Prostate gland (tissue), 2 donors: Measurements from ENCODE around the gene ELK1. TPM values are rescaled to one million over a fixed set of nuclear protein-coding genes. Genes with fewer than 3 reads are reported as not detected.
"Not testable (repeated sequence)": the region's sequence is repeated elsewhere in the genome, so short reads cannot be mapped to it uniquely, and the experiment has no call there.

Experiments used
- DNase-seq: peaks from one replicate; pipeline ENCODE4 v3.0.0-alpha.2; 2019; ENCODE audit warnings: low spot score
- H3K27ac ChIP-seq, 2 donors: fragments of 200-600 bp; sonication (generic); 2 replicates each; pipeline ENCODE4 v1.5.1; 2017 to 2019
- H3K27me3 ChIP-seq: fragments of 200-600 bp; sonication (generic); replicated peaks from 2 replicates; pipeline ENCODE4 v1.5.1; 2019; ENCODE audit not compliant: insufficient read depth
- H3K36me3 ChIP-seq, 2 donors: fragments of 200-600 bp; sonication (generic); 1 replicate in 1 of 2; 2 replicates in 1 of 2; pipeline versions ENCODE4 v1.5.1 to v1.8.1; 2017 to 2019
- H3K4me1 ChIP-seq: fragments of 200-600 bp; sonication (generic); replicated peaks from 2 replicates; pipeline ENCODE4 v1.5.1; 2019
- H3K4me3 ChIP-seq, 2 donors: fragments of 200-600 bp; sonication (generic); 2 replicates each; pipeline ENCODE4 v1.5.1; 2017 to 2019
- H3K9me3 ChIP-seq: fragments of 200-600 bp; sonication (generic); 2 replicates; pipeline ENCODE4 v1.5.1; 2017
- POLR2A ChIP-seq: fragments of 450-650 bp; IDR thresholded peaks from one replicate; pipeline ENCODE4 v1.6.1; 2016; ENCODE audit warnings: antibody characterized with exemption, mild to moderate bottlenecking
- POLR2AphosphoS5 ChIP-seq: sonication (generic); formaldehyde crosslinking; IDR thresholded peaks from one replicate; pipeline ENCODE4 v1.6.1; 2017; ENCODE audit warnings: antibody characterized with exemption
- WGBS: methylation state at CpG from one replicate; pipeline ENCODE4 v1.1.5; 2018; 5-methylcytosine and 5-hydroxymethylcytosine counted together
- intact Hi-C: fragments of 100-400 bp; cut with DNase I; formaldehyde crosslinking; loops from one replicate; pipeline ENCODE4 v1.14.2; 2022
- total RNA-seq, 2 donors: library from RNA; depleted of rRNA; stranded (reverse); fragments of >200 nt; gene quantifications; one replicate each; pipeline ENCODE4 v1.1.0, GENCODE V29; 2016
- TF ChIP-seq, protein P1 (sequence below), 4 experiments: fragments of 200-600 bp in 2 of 4; fragments of 450-650 bp in 2 of 4; sonication (generic) in 2 of 4; IDR thresholded peaks; 1 replicate in 3 of 4; 2 replicates in 1 of 4; pipeline ENCODE4 v1.5.1; 2016 to 2019; ENCODE audit warnings: antibody characterized with exemption in 4 of 4, mild to moderate bottlenecking in 2 of 4, moderate library complexity in 2 of 4

Gene ELK1
- total RNA-seq, 2 donors from 2014 or later: 28.6 to 105 TPM

DNA sequence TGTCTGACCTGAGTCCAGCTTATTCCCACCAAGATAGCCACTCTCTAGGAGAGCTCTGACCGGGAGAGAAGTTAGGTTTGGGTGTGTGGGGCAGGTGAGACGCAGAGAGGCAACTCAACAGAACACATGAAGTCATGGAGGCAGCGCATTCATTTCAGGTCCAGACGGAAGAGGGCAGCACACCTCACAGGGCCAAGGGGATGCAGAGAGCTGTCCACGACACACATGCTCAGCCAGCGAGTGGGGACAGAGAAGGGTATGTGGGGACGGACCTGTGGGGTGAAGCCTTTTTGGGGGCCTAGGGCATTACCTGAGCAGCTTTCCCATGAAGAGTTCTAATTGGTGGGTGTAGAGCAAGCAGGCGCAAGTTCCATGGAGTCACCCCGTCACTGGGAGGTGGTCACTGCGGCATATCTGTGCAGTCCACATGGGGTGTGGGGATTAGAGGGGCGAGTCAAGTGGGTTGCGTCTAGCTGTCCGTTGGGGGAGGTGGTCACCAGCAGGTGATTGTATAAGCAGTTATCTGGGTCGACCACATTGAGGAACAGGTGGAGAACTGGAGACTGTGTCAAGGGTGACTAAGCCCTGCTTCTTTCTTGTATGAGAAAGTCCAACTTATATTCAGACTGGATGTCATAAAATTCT is 32.9 kb upstream of the ELK1 start:
- TF ChIP-seq POLR2A (no peak), POLR2AphosphoS5 (no peak)
- TF ChIP-seq, protein P1, sequence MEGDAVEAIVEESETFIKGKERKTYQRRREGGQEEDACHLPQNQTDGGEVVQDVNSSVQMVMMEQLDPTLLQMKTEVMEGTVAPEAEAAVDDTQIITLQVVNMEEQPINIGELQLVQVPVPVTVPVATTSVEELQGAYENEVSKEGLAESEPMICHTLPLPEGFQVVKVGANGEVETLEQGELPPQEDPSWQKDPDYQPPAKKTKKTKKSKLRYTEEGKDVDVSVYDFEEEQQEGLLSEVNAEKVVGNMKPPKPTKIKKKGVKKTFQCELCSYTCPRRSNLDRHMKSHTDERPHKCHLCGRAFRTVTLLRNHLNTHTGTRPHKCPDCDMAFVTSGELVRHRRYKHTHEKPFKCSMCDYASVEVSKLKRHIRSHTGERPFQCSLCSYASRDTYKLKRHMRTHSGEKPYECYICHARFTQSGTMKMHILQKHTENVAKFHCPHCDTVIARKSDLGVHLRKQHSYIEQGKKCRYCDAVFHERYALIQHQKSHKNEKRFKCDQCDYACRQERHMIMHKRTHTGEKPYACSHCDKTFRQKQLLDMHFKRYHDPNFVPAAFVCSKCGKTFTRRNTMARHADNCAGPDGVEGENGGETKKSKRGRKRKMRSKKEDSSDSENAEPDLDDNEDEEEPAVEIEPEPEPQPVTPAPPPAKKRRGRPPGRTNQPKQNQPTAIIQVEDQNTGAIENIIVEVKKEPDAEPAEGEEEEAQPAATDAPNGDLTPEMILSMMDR (IDR thresholded peaks at IDR 0.05): no peak
- 87% methylated on average over 11 of the region's 14 CpGs for WGBS

DNA sequence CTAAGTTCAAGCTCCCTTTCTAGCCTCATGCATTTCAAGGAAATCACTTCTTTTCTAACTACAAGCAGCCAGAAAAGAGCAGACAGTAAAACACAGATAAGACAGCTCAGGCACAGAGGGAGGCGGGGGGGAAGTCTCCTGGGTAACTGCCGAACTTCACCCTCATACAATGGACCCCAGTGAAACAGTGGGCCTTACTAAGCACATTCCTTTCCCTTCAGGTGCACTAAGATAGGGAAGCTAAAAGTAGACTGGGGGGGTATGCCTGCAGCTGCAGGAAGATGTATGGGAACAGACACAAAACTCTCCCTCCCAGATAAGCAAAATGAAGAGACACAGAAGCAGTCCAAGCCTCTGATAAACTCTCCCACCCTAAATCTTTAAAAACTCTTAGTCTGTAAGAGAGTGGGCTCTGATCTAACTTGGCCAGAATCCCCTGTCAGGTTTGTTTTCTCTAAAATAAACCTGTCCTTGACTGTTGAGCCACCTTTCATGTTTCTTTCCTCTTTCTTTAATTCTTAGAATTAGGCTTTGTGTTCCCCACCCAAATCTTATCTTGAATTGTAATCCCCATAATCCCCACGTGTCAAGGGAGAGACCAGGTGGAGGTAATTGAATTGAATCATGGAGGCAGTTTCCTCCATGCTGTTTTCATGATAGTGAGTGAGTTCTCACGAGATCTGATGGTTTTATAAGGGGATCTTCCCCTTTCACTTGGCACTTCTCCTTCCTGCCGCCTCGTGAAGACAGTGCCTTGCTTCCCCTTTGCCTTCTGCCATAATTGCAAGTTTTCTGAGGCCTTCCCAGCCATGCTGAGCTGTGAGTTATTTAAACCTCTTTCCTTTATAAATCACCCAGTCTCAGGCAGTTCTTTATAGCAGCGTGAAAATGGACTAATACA is 25.8 kb upstream of the ELK1 start:
- H3K9me3 ChIP-seq, intact Hi-C loops, H3K27ac ChIP-seq, H3K36me3 ChIP-seq, H3K27me3 ChIP-seq, DNase-seq, H3K4me1 ChIP-seq, H3K4me3 ChIP-seq: not testable (repeated sequence)
- 61% methylated on average over 7 of the region's 7 CpGs for WGBS

More for the DNA sequence above, 32.9 kb upstream of the ELK1 start:
- Histone ChIP-seq H3K9me3 (no peaks in the 10 kb centered on the region), H3K4me3 (no peak overlapping the region), H3K27ac (no peak overlapping the region), H3K36me3 (no peaks in the 10 kb centered on the region), H3K27me3 (no peaks in the 10 kb centered on the region), H3K4me1 (no peaks in the 10 kb centered on the region)
- intact Hi-C loops: no loop called here
- DNase-seq: no peak

DNA sequence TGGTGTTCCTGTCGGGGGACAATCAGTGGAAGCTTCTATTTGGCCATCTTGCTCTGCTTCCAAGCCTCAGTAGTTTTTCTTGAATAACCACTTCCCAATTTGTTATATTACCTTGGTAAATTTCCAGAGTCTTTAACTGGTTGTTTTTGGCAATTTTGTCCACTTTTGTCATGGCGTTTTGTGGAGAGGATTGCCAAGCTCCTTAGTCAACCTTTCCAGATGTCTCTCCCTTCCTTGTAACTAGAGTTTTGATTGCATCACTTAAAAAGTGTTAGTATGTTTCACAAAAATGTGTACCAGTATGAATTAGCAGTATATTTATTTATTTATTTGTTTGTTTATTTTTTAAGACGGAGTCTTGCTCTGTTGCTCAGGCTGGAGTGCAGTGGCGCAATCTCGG is 24.4 kb upstream of the ELK1 start:
- DNase-seq: no peak
- TF ChIP-seq POLR2AphosphoS5: no peak
- TF ChIP-seq, protein P1 (IDR thresholded peaks at IDR 0.05): no peak
- TF ChIP-seq POLR2A: no peak
- Histone ChIP-seq H3K27me3 (no peaks in the 10 kb centered on the region), H3K4me3 (no peak overlapping the region), H3K27ac (no peak overlapping the region), H3K9me3 (no peaks in the 10 kb centered on the region), H3K4me1 (no peaks in the 10 kb centered on the region), H3K36me3 (no peaks in the 10 kb centered on the region)
- 67% methylated on average over 5 of the region's 5 CpGs for WGBS
- intact Hi-C loops: no loop called here

DNA sequence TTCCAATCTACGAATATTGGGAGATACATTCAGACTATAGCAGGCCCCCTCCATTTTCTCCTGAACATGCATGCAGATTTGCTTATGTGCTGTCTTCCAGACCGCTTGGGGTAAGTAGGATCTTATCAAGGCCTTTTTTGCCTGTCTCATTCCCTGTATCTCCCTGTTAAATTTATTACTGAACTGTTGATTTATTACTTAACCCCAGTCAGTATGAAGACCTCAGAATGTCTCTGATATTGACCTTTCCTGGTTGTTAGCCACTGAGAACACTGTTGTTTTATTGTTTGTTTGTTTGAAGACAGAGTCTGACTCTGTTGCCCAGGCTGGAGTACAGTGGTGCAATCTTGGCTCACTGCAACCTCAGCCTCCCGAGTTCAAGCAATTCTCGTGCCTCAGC is 15.4 kb upstream of the ELK1 start:
- H3K27ac ChIP-seq, H3K9me3 ChIP-seq, H3K4me3 ChIP-seq, intact Hi-C loops, DNase-seq, H3K27me3 ChIP-seq, H3K36me3 ChIP-seq, H3K4me1 ChIP-seq: not testable (repeated sequence)
- 80% methylated on average over 4 of the region's 4 CpGs for WGBS

DNA sequence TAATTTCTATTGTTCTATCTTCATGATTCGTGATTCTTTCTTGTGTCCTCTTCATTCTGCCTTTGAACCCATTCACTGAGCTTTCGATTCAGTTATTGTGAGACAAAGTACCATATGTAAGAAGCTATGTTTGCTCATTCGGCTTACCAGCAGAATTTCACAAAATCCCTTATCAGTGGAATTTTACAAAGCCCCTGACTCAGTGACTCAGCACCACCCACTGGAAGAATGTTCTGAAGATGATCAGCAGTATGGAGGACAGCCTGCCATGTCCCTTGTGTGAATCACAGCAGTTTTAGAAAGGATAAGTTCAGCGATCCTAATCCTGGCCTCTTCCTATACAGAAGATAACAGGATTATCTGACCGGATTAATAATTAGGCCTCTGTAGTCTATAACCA is 14.4 kb upstream of the ELK1 start:
- WGBS: 91% methylated on average over 5 of the region's 5 CpGs
- Histone ChIP-seq H3K27ac (no peak overlapping the region), H3K4me1 (no peaks in the 10 kb centered on the region), H3K27me3 (no peaks in the 10 kb centered on the region), H3K9me3 (no peaks in the 10 kb centered on the region), H3K4me3 (no peak overlapping the region), H3K36me3 (no peaks in the 10 kb centered on the region)
- no peak for DNase-seq
- intact Hi-C loops: no loop called here
- TF ChIP-seq POLR2AphosphoS5 (no peak), POLR2A (no peak)
- TF ChIP-seq, protein P1 (IDR thresholded peaks at IDR 0.05): no peak
